BE2C (cell line): ENCODE data around the gene EPB41L1.
"Not testable (repeated sequence)": the region's sequence is repeated elsewhere in the genome, so short reads cannot be mapped to it uniquely, and the experiment has no call there.

Experiments
- DNase-seq: peaks from one replicate; pipeline ENCODE4 v3.0.0-alpha.2; 2020
- H3K27me3 ChIP-seq: fragments of 250-450 bp; sonication (Bioruptor Pico); 2 replicates; pipeline ENCODE4 v1.5.1; 2020; ENCODE audit warnings: mild to moderate bottlenecking
- H3K36me3 ChIP-seq: fragments of 250-450 bp; sonication (Bioruptor Pico); 2 replicates; pipeline ENCODE4 v1.5.1; 2020; ENCODE audit warnings: mild to moderate bottlenecking
- H3K4me1 ChIP-seq: fragments of 250-450 bp; sonication (Bioruptor Pico); 2 replicates; pipeline ENCODE4 v1.5.1; 2020
- H3K4me3 ChIP-seq: 2 replicates; pipeline ENCODE4 v1.5.1; 2011; ENCODE audit warnings: low read depth, low read length
- H3K9me3 ChIP-seq: fragments of 250-450 bp; sonication (Bioruptor Pico); 2 replicates; pipeline ENCODE4 v1.5.1; 2020
- CTCF ChIP-seq: IDR thresholded peaks from 2 replicates; pipeline ENCODE4 v1.5.1; 2012; ENCODE audit warnings: mild to moderate bottlenecking, low read depth, low read length

Gene EPB41L1

DNA sequence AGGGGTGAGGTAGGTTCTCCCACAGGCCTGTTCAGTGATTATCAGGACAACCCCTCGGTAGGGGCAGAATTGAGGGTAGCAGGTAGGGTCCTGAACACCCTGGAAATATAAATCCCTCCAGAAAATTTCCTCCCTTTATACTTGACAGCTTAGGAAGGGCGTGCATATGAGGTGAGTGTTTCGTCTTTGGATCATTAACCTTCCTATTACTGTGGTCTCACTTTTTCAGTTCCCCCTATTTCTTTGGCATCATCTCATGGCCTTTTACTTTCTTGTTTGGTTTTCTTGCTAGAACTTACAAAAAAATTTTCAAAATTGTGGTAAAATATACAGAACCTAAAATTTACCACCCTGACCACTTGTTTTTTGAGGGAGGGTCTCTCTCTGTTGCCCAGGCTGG is 18.7 kb upstream of the EPB41L1 start:
- no peak for TF ChIP-seq CTCF
- Histone ChIP-seq H3K27me3 (no peaks in the 10 kb centered on the region), H3K4me3 (no peak overlapping the region), H3K36me3 (no peaks in the 10 kb centered on the region), H3K4me1 (no peaks in the 10 kb centered on the region), H3K9me3 (no peaks in the 10 kb centered on the region)
- DNase-seq, result no peak

DNA sequence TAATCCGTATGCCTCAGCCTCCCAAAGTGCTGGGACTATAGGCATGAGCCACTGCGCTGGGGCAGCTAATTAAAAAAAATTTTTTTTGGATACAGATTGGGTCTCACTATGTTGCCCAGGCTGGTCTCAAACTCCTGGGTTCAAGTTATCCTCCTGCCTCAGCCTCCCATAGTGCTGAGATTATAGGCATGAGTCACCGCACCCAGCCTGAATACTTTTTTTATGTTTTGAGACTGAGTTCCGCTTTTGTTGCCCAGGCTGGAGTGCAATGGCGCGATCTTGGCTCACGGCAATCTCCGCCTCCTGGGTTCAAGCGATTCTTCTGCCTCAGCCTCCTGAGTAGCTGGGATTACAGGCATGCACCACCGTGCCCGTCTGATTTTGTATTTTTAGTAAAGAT is 17.2 kb upstream of the EPB41L1 start:
- DNase-seq, H3K36me3 ChIP-seq, H3K4me3 ChIP-seq, H3K4me1 ChIP-seq, H3K27me3 ChIP-seq, H3K9me3 ChIP-seq: not testable (repeated sequence)

- no peaks in the 10 kb centered on the region for H3K27me3 ChIP-seq
- no peaks in the 10 kb centered on the region for H3K9me3 ChIP-seq
- H3K4me3 ChIP-seq, result no peak overlapping the region
- TF ChIP-seq CTCF, result peak; percentile 34
- no peaks in the 10 kb centered on the region for H3K4me1 ChIP-seq
- no peak for DNase-seq
- H3K36me3 ChIP-seq, result no peaks in the 10 kb centered on the region
Measured at GRCh38 chr20:36141310-36141709, 13.2 kb upstream of the EPB41L1 start.

DNA sequence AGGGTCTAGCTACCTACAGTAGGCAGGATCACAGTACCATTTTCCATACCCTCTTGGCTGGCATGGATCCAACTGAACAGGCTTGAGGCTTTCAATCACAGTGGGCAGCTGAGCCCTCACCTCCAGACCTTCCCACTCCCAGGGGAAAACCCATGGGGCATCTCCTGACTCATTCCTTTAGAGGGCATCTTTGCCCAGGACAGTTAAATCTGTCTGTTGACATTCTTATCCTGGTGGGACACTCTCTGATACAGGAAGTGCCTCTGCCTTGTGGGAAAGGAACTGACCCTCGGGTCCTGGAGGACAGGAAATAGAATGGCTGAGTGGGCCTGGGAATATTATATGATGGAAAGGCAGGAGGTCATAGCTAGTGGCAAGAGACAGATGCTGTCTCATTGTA is 10.2 kb upstream of the EPB41L1 start:
- H3K36me3 ChIP-seq, result no peaks in the 10 kb centered on the region
- 0 out of 2 replicates have a peak, but pooled peaks cover 3% of the 10 kb centered on the region for H3K4me1 ChIP-seq
- peak; percentile 39 for DNase-seq
- no peaks in the 10 kb centered on the region for H3K9me3 ChIP-seq
- no peak for TF ChIP-seq CTCF
- H3K4me3 ChIP-seq, result no peak overlapping the region
- H3K27me3 ChIP-seq, result no peaks in the 10 kb centered on the region

- no peak for DNase-seq
- no peak for TF ChIP-seq CTCF
- H3K36me3 ChIP-seq, result no peaks in the 10 kb centered on the region
- H3K4me1 ChIP-seq, result 0 out of 2 replicates have a peak, but pooled peaks cover 3% of the 10 kb centered on the region
- no peak overlapping the region for H3K4me3 ChIP-seq
- no peaks in the 10 kb centered on the region for H3K9me3 ChIP-seq
- no peaks in the 10 kb centered on the region for H3K27me3 ChIP-seq
Measured at GRCh38 chr20:36145877-36146707, 8.4 kb upstream of the EPB41L1 start.

DNA sequence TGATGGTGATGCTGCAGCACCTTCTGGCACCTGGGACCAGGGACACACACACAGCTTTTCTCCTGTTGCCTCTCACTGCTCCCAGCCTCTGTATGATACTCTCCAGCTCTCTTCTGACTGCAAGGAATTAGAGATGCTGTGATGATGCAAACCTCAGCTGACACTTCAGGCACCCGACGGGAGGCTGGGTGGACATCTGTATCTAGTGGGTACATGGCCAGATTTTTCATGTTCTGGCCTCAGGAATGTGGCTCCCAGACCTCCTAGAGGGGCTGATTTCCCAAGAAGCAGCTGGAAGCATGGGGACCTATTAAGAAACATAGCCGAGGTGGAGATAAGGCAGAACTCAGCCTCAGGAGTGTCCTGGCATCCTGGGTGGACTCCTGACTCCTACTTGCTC is 6.8 kb upstream of the EPB41L1 start:
- Histone ChIP-seq H3K27me3 (no peaks in the 10 kb centered on the region), H3K36me3 (no peaks in the 10 kb centered on the region), H3K4me1 (peaks cover 6% of the 10 kb centered on the region), H3K4me3 (no peak overlapping the region), H3K9me3 (no peaks in the 10 kb centered on the region)
- no peak for TF ChIP-seq CTCF
- DNase-seq, result no peak

DNA sequence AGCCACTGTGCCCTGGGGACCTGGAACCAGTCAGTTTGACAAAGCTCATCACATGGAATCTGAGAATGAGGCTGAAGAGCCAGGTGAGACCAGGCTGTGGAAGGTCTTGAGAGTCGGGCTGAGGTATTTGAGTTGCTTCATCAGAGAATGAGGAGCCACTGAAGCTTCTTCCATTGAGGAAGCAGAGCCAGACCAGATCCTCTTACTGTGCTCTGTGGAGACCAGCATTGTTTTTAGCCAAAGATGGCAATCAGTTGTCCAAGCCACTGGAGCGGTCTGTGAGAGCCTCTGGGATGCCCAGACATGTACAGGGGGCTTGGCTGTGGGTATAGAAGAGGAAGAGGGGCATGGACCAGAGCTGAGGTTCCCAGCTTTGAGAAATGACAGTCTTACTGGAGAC is 6.1 kb upstream of the EPB41L1 start:
- H3K36me3 ChIP-seq, result no peaks in the 10 kb centered on the region
- no peak for TF ChIP-seq CTCF
- H3K4me1 ChIP-seq, result peaks cover 10% of the 10 kb centered on the region
- H3K9me3 ChIP-seq, result no peaks in the 10 kb centered on the region
- DNase-seq, result no peak
- H3K4me3 ChIP-seq, result no peak overlapping the region
- H3K27me3 ChIP-seq, result no peaks in the 10 kb centered on the region
